ENCODE results near the gene PRCP. TPM values are rescaled to one million over a fixed set of nuclear protein-coding genes. Genes with fewer than 3 reads are reported as not detected.

PRCP gene
- total RNA-seq, 4 donors from 2014 or later: 12.5 to 56.9 (median 16.4) TPM

DNA sequence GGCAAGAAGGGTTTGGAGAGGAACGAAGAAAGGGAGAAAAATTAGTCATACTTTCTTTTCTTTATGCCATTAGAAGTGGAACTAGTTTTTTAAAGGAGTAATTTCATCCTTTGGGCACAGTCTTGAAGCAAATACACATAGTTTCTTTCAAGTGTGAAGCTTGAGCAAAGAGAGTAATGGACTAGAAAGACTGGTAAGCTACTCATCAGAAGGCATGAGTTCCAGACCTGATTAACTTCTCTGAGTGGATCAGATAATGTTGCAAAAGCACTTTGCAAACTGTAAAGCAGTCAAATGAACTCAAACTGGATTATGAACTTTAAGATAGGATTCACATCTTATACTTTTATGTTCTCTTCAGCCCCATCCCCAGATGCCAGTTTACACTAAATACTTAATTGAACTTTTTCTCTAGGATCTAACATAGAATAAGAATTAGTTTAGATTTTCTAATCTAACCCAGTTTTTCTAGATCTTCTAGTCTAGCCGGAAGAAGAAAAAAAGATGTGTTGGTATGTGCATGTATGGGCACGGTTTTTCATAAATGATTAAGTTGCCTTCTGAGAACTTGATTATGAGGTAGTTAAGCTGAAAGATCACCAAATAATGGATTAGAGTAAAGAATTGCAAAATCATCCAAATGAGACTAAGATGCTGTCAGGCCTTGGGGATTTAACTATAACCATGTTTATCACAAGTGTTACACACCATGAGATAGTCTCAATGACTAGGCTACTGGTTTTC, 3.8 kb upstream of the PRCP start:
- no peaks in the 10 kb centered on the region for H3K36me3 ChIP-seq
- H3K4me1 ChIP-seq: peaks cover 0 to 14% (median 5%) of the 10 kb centered on the region in 4 donors
- no peak for TF ChIP-seq POLR2A (IDR thresholded peaks at IDR 0.05)
- TF ChIP-seq, protein P1, sequence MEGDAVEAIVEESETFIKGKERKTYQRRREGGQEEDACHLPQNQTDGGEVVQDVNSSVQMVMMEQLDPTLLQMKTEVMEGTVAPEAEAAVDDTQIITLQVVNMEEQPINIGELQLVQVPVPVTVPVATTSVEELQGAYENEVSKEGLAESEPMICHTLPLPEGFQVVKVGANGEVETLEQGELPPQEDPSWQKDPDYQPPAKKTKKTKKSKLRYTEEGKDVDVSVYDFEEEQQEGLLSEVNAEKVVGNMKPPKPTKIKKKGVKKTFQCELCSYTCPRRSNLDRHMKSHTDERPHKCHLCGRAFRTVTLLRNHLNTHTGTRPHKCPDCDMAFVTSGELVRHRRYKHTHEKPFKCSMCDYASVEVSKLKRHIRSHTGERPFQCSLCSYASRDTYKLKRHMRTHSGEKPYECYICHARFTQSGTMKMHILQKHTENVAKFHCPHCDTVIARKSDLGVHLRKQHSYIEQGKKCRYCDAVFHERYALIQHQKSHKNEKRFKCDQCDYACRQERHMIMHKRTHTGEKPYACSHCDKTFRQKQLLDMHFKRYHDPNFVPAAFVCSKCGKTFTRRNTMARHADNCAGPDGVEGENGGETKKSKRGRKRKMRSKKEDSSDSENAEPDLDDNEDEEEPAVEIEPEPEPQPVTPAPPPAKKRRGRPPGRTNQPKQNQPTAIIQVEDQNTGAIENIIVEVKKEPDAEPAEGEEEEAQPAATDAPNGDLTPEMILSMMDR (IDR thresholded peaks at IDR 0.05): no peak
- DNase-seq: no peak
- H3K27me3 ChIP-seq: no peaks in the 10 kb centered on the region
- no peaks in the 10 kb centered on the region for H3K9me3 ChIP-seq
- no peak overlapping the region for H3K4me3 ChIP-seq
- H3K27ac ChIP-seq: no peak overlapping the region

DNA sequence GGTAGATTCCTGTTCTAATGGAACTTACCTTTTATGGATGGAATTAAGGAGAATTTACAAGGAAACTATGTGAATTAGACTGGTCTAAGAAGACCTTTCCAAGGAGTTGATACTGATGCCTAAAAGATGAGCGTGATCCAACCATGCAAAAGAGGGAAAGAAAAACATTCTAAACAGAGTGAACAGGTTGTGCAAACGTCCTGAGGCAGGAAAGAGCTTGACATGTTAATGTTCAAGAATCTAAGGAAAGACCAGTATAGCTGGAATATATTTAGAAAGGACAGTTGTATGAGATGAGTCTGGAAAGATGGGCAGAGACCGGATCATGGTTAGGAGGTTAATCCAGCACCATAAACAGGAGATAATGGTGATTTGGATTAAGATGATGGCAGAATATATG, 2.6 kb upstream of the PRCP start:
- no peak for DNase-seq
- TF ChIP-seq, protein P1 (IDR thresholded peaks at IDR 0.05): no peak
- TF ChIP-seq POLR2A (IDR thresholded peaks at IDR 0.05): no peak

DNA sequence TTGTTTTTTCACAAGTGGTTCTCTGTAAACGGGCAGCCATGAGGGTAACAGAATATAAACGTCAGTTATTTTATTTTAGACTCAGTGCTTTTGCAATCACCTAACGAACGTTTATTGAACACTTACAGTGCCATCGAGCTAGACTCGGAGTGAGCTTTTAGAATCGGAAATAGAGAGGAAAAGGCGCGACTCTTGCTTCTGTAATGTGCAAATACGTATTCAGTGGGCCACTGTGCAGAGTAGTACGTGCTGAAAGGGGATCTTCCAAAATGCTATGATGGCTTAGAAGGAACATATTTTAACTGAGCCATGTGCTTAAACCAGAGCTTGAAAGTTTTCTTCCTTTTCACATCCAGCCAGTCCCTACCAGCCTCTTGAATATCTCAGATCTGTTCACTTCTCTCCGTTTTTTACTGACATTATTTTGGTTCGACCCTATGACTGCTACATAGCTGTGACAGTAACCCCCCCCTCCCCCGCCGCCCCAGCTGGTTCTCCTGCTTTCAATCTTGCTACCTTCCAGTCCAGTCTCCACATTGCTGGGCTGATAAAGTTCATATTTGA, 1.8 kb upstream of the PRCP start:
- no peak for TF ChIP-seq POLR2A (IDR thresholded peaks at IDR 0.05)
- TF ChIP-seq, protein P1 (IDR thresholded peaks at IDR 0.05): no peak
- Histone ChIP-seq H3K4me3 (peak overlapping the region; percentile 56 to 90 (median 66)), H3K9me3 (no peaks in the 10 kb centered on the region), H3K27ac (peak overlapping the region in 1 of 4 donors; percentile 93), H3K27me3 (no peaks in the 10 kb centered on the region), H3K36me3 (no peaks in the 10 kb centered on the region), H3K4me1 (peaks cover 0 to 23% (median 7%) of the 10 kb centered on the region in 4 donors)
- DNase-seq: no peak

More for the DNA sequence above, 2.6 kb upstream of the PRCP start:
- H3K4me3 ChIP-seq: no peak overlapping the region
- H3K9me3 ChIP-seq: no peaks in the 10 kb centered on the region
- H3K27ac ChIP-seq: no peak overlapping the region
- no peaks in the 10 kb centered on the region for H3K27me3 ChIP-seq
- H3K4me1 ChIP-seq: peaks cover 0 to 23% (median 7%) of the 10 kb centered on the region in 4 donors
- H3K36me3 ChIP-seq: no peaks in the 10 kb centered on the region

DNA sequence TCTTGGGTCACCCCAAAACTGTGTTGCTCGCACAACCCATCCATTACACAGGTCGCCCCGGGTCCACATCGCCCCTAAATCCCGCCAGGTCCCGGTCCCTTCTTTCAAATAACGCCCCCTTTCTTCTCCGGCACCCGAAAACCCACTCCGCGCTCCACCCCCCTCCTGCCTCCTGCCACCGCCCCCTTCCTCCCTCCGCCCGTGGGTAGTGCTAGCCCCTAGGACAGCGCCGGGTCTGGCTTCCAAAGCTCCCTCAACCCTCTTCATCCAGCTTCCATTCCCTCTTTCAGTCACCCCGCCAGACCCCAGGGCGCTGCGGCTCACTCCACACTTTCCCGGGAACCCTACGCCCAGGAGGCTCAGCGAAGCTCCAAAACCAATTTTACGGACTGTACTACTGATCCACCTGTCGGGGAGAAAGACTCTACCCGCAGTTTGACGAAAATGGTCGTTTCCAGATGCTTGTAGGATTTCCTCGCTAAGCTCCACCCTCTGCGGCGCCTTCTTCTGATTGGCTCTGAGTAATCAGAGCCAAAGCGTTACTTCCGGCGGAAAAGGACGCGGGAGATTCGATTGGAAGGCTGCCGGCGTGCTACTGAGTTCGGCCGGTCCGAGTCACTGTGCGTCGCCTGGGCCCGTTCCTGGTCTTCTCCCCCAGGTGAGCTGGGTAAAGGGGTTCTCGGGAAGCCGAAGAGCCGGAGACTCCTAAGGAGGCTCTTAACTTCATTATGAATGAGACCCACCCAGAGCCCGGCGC, 1.1 kb upstream of the PRCP start, which contains the start of gene DDIAS:
DDIAS (plus strand) TSS at position 572 of the 757 bp plus-strand sequence. CDS start 13,003 bp downstream, outside the sequence.
- H3K36me3 ChIP-seq: no peaks in the 10 kb centered on the region
- H3K4me1 ChIP-seq: peaks cover 0 to 23% (median 7%) of the 10 kb centered on the region in 4 donors
- peak within 1 kb of the TSS; percentile 91 to 97 (median 94) for H3K27ac ChIP-seq
- peak; percentile 93 to 99 (median 99) for DNase-seq
- H3K9me3 ChIP-seq: no peaks in the 10 kb centered on the region
- H3K4me3 ChIP-seq: peak within 1 kb of the TSS; percentile 56 to 90 (median 66)
- H3K27me3 ChIP-seq: no peaks in the 10 kb centered on the region
- peak; percentile 62 to 81 for TF ChIP-seq POLR2A (IDR thresholded peaks at IDR 0.05)
- TF ChIP-seq, protein P1 (IDR thresholded peaks at IDR 0.05): peak in 1 of 6 experiments; percentile 4

DNA sequence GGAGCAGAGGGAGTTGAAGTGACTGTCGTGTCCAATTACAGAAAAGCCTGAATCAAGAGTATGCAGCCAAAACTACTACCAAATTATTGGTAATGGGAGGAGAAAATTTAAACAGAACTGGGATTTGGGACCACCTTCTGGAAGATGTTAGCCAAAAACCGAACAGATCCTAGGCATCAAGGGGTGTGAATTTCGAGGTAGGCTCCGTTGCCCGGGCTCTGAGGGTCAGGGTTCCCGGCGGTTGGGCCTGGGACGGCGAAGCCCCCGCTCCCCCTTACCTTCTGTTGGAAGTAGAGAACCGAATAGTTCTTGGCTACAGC, 313 bp downstream of the PRCP start:
- TF ChIP-seq, protein P1 (IDR thresholded peaks at IDR 0.05): no peak
- no peak for TF ChIP-seq POLR2A (IDR thresholded peaks at IDR 0.05)
- Histone ChIP-seq H3K27ac (peak overlapping the region; percentile 91 to 97 (median 94)), H3K36me3 (no peaks in the 10 kb centered on the region), H3K4me3 (peak overlapping the region; percentile 56 to 90 (median 66)), H3K27me3 (no peaks in the 10 kb centered on the region), H3K4me1 (peaks cover 0 to 23% (median 7%) of the 10 kb centered on the region in 4 donors), H3K9me3 (no peaks in the 10 kb centered on the region)
- DNase-seq: no peak

All from Peyer's patch (tissue), 4 donors.